Measurements from ENCODE around the gene RAPH1.
"Not testable (repeated sequence)": the region's sequence is repeated elsewhere in the genome, so short reads cannot be mapped to it uniquely, and the experiment has no call there.

Gene RAPH1

DNA sequence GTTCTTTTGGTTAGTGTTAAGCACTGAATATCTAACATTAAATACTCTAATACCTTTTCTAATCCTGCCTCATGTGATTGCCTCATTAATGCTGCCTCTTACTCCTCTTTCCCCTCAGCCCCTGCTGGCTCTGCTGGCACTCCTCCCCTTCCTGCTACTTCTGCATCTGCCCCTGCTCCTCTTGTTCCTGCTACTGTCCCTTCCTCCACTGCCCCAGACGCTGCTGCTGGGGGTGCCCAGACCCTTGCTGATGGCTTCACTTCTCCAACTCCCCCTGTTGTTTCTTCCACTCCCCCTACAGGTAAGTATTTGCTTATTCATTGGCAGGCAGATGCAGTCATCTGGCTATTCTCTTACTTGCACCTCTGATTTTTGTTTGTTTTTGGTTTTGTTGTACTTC lies 138.4 kb downstream of the RAPH1 start:
- H3K9me3 Mint-ChIP-seq: no peaks in the 10 kb centered on the region
- no peak overlapping the region for H3K4me3 Mint-ChIP-seq
- no peak overlapping the region for H3K27ac Mint-ChIP-seq
- no peaks in the 10 kb centered on the region for H3K4me1 Mint-ChIP-seq
- peaks cover 24% of the 10 kb centered on the region for H3K36me3 Mint-ChIP-seq
- H3K27me3 Mint-ChIP-seq: no peaks in the 10 kb centered on the region

DNA sequence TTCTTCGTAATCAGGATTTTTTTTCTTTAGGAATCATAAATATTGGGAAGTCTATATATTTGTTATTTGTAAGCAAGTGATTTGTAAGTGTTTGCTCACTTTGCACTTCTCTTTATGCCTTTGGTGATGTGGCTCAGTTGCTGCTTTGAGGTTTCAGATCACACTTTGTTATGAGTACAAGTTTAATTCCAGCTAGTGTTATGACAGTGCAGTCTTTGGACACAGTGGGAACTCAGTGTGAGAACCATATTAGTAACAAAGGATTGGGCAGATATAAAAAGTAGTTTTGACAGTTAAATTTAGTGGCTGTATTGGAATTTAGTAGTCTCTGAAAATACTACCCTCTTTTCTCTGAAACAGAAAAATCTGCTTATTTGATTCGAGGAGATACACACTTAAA lies 139.2 kb downstream of the RAPH1 start:
- no peaks in the 10 kb centered on the region for H3K4me1 Mint-ChIP-seq
- H3K27ac Mint-ChIP-seq: no peak overlapping the region
- H3K36me3 Mint-ChIP-seq: peaks cover 21% of the 10 kb centered on the region

DNA sequence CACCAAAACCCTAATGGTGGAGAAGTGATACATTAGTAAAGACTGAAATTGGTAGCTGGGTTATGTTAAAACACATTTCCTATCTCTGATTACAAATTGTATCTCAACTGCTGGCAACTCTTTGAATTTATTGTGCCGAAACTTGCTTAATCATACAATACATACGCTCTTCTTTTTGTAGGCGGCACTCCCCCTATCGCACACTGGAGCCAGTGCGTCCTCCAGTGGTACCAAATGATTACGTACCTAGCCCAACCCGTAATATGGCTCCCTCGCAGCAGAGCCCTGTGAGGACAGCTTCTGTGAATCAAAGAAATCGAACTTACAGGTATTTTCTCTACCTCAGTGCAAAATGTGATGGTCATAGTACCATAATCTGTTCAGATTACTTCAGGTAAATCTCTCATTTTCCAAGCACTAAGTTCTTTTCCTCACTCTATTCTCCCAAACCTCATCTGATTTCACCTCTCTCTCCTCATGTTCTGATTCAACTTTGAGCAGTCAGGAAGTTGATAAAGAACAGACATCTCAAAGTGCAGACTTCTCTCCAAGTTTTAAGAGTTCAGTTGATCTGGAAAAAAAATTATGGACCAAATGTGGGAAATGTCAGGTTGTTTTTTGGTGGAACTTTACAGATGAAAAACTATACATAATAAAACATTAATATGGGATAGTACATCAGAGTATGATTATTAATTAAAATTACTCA lies 140.4 kb downstream of the RAPH1 start:
- no peak overlapping the region for H3K4me3 Mint-ChIP-seq
- no peak overlapping the region for H3K27ac Mint-ChIP-seq
- H3K9me3 Mint-ChIP-seq: no peaks in the 10 kb centered on the region
- H3K36me3 Mint-ChIP-seq: peaks cover 21% of the 10 kb centered on the region
- no peaks in the 10 kb centered on the region for H3K4me1 Mint-ChIP-seq
- no peaks in the 10 kb centered on the region for H3K27me3 Mint-ChIP-seq

More for the DNA sequence above, 139.2 kb downstream of the RAPH1 start:
- Mint-ChIP-seq H3K9me3 (no peaks in the 10 kb centered on the region), H3K27me3 (no peaks in the 10 kb centered on the region), H3K4me3 (no peak overlapping the region)

- H3K4me1 Mint-ChIP-seq, H3K27me3 Mint-ChIP-seq, H3K27ac Mint-ChIP-seq, H3K4me3 Mint-ChIP-seq, H3K9me3 Mint-ChIP-seq: not testable (repeated sequence)
- H3K36me3 Mint-ChIP-seq: peaks cover 11% of the 10 kb centered on the region
These were observed 146.9 kb downstream of the RAPH1 start for GRCh38 chr2:203388153-203388552.

DNA sequence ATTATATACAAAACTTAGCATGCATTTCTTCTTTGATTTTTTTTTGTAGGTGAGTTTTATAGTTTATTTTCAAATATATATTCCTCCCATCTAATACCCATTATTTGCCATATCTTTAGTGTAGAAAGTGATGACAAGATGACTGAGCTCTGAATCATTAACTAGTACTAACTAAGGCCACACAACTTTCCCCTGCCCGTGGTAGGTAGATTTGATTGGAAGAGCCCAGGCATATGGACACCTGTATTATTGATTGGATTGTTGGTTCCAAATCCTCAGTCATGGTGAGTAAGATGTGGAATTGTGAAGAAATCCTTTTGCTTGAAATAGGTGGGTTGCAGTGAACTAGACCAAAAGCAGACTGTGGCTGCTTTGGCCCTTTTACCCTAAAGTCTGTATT lies 152.1 kb downstream of the RAPH1 start:
- peaks cover 16% of the 10 kb centered on the region for H3K36me3 Mint-ChIP-seq
- H3K4me1 Mint-ChIP-seq: no peaks in the 10 kb centered on the region
- no peak overlapping the region for H3K4me3 Mint-ChIP-seq
- H3K27ac Mint-ChIP-seq: no peak overlapping the region
- H3K27me3 Mint-ChIP-seq: no peaks in the 10 kb centered on the region
- H3K9me3 Mint-ChIP-seq: no peaks in the 10 kb centered on the region

- H3K4me3 Mint-ChIP-seq: no peak overlapping the region
- H3K27me3 Mint-ChIP-seq: no peaks in the 10 kb centered on the region
- no peak overlapping the region for H3K27ac Mint-ChIP-seq
- H3K36me3 Mint-ChIP-seq: peaks cover 10% of the 10 kb centered on the region
- H3K4me1 Mint-ChIP-seq: no peaks in the 10 kb centered on the region
- H3K9me3 Mint-ChIP-seq: no peaks in the 10 kb centered on the region
These were observed 155.9 kb downstream of the RAPH1 start for GRCh38 chr2:203379156-203379555.

DNA sequence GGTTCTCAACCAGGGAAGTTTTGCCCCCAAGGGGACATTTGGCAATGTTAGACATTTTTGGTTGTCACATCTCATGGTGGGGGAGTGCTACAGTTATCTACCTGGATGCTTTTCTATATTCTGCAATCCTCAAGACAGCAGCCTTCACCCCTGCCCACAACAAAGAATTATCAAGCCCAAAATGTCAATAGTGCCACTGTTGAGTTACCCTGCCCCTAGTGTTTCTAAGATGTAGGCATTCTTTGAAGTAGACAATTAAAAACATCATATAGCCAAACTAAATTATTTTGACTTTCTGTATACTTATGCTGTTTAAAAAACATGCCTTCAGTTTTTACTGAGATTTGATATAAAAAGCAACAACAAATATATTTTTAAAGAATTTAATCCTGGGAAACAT lies 158.9 kb downstream of the RAPH1 start:
- H3K4me3 Mint-ChIP-seq: no peak overlapping the region
- no peak overlapping the region for H3K27ac Mint-ChIP-seq
- peaks cover under 1% of the 10 kb centered on the region for H3K4me1 Mint-ChIP-seq
- no peaks in the 10 kb centered on the region for H3K9me3 Mint-ChIP-seq
- H3K27me3 Mint-ChIP-seq: no peaks in the 10 kb centered on the region
- H3K36me3 Mint-ChIP-seq: peaks cover 5% of the 10 kb centered on the region

GRCh38 chr2:203372706-203373105 lies 162.4 kb downstream of the RAPH1 start:
- H3K36me3 Mint-ChIP-seq: peaks cover 12% of the 10 kb centered on the region
- not testable (repeated sequence) for H3K27me3 Mint-ChIP-seq, H3K4me1 Mint-ChIP-seq, H3K27ac Mint-ChIP-seq, H3K4me3 Mint-ChIP-seq, H3K9me3 Mint-ChIP-seq

- H3K9me3 Mint-ChIP-seq: no peaks in the 10 kb centered on the region
- H3K27me3 Mint-ChIP-seq: no peaks in the 10 kb centered on the region
- H3K4me1 Mint-ChIP-seq: peaks cover 3% of the 10 kb centered on the region
- peaks cover 10% of the 10 kb centered on the region for H3K36me3 Mint-ChIP-seq
- H3K27ac Mint-ChIP-seq: no peak overlapping the region
- no peak overlapping the region for H3K4me3 Mint-ChIP-seq
These were observed 168.2 kb downstream of the RAPH1 start for GRCh38 chr2:203366639-203367466.

GRCh38 chr2:203361922-203362321 lies 173.2 kb downstream of the RAPH1 start:
- Mint-ChIP-seq H3K27me3 (no peaks in the 10 kb centered on the region), H3K4me1 (peaks cover 10% of the 10 kb centered on the region), H3K27ac (no peak overlapping the region)

DNA sequence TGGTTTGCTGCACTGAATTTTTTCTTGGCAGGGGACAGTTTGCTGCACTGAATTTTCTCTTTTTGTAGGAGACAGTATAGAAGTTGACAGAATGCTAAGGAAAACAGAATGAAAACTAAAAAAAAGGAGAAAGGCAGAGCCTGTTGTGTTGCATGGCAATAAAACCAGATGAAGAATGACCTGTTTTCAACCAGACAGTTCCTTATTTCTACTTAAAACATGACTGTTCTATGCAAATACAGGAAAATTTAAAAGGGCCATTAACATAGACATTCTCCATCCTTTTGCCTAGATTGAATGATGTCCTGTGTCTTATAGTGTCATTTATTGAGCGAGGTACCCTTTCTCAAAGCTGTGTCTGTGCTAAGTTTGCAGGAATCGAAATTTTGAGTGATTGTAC lies 173.6 kb downstream of the RAPH1 start:
- Mint-ChIP-seq H3K27me3 (no peaks in the 10 kb centered on the region), H3K27ac (no peak overlapping the region), H3K4me1 (peaks cover 10% of the 10 kb centered on the region), H3K9me3 (peaks cover 6% of the 10 kb centered on the region), H3K4me3 (no peak overlapping the region), H3K36me3 (peaks cover 5% of the 10 kb centered on the region)

More at GRCh38 chr2:203361922-203362321, 173.2 kb downstream of the RAPH1 start:
- peaks cover 5% of the 10 kb centered on the region for H3K36me3 Mint-ChIP-seq
- no peak overlapping the region for H3K4me3 Mint-ChIP-seq
- H3K9me3 Mint-ChIP-seq: peaks cover 6% of the 10 kb centered on the region

DNA sequence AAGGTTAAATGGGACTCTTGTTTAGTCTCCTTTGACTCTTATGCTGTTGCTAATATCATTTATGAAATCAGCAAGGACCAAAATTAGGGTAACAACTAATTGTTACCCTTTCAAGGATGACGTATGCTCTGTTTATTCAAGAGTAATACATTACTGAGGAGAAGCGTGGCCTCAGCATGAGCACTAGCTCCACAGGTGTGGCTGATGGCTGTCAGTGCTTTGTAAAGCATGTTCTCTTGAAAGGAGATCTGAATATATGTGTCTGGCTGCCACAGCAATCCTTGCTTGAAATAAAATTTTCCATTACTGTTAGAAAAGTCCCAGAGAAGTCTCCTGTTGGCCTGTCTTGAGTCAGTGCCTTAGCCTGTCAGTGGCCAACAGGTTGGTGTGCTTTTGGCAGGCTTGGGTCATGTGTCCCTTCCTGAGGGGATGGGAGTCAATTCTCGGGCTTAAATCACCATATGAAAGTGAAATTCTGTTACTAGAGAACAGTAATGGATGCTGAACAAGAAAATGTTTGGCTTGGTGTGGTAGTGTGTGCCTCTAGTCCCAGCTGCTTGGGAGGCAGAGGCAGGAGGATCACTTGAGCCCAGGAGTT lies 174.2 kb downstream of the RAPH1 start:
- peaks cover 10% of the 10 kb centered on the region for H3K4me1 Mint-ChIP-seq
- no peak overlapping the region for H3K4me3 Mint-ChIP-seq
- H3K27ac Mint-ChIP-seq: no peak overlapping the region
- H3K27me3 Mint-ChIP-seq: no peaks in the 10 kb centered on the region
- peaks cover 6% of the 10 kb centered on the region for H3K9me3 Mint-ChIP-seq
- peaks cover 5% of the 10 kb centered on the region for H3K36me3 Mint-ChIP-seq

GRCh38 chr2:203359450-203359849 lies 175.7 kb downstream of the RAPH1 start:
- Mint-ChIP-seq H3K4me3 (no peak overlapping the region), H3K4me1 (peaks cover 10% of the 10 kb centered on the region), H3K27me3 (no peaks in the 10 kb centered on the region), H3K27ac (no peak overlapping the region), H3K36me3 (peaks cover 5% of the 10 kb centered on the region), H3K9me3 (peaks cover 6% of the 10 kb centered on the region)

GRCh38 chr2:203354966-203355365 lies 180.1 kb downstream of the RAPH1 start:
- no peak overlapping the region for H3K4me3 Mint-ChIP-seq
- H3K27ac Mint-ChIP-seq: no peak overlapping the region
- H3K36me3 Mint-ChIP-seq: peaks cover 11% of the 10 kb centered on the region
- peaks cover 6% of the 10 kb centered on the region for H3K9me3 Mint-ChIP-seq
- no peaks in the 10 kb centered on the region for H3K27me3 Mint-ChIP-seq
- peaks cover 5% of the 10 kb centered on the region for H3K4me1 Mint-ChIP-seq

DNA sequence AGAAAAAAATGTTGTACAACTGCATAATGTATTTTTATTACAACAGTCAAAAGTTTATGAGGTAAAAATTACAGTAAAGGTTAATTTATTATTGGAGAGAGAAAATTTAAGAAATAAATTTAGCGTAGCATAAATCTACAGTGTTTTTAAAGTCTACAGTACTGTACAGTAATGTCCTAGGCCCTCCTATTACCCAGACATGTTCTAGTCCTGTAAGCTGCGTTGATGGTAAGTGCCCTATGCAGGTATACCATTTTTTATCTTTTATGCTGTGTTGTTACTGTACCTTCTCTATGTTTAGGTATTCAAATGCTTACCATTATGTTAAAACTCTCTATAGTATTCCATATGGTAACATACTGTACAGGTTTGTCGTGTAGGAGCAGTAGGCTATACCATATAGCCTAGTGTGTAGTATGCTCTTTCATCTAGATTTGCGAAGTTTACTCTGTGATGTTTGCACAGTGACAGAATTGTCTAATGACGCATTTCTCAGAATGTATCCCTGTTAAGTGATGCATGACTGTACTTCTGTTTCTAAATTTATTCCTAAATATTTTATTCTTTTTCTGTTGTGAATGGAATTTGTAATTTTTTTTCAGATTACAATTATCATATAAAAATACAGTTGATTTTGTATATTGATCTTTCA lies 182.4 kb downstream of the RAPH1 start:
- Mint-ChIP-seq H3K4me3 (no peak overlapping the region), H3K36me3 (peaks cover 6% of the 10 kb centered on the region), H3K9me3 (no peaks in the 10 kb centered on the region), H3K27ac (no peak overlapping the region), H3K4me1 (peaks cover 5% of the 10 kb centered on the region), H3K27me3 (no peaks in the 10 kb centered on the region)

DNA sequence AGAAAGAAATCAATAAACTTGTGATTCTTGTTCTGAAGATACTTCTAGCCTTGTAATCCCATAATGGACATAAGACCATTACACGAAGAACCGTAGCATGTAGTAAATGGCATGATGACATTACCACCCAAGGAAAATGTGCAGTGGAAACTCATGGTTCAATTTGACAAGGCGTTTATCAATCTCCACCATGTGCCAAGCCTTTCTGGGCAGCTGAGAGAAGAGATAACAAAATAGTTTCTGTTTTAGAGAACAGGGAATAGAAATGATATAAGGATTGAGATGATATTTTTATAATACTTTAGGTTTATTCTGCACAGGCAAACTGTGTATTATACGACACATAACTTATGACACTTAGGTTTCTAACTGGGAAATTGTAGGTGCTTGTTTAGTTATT lies 187.7 kb downstream of the RAPH1 start:
- Mint-ChIP-seq H3K9me3 (no peaks in the 10 kb centered on the region), H3K4me3 (no peak overlapping the region), H3K27me3 (no peaks in the 10 kb centered on the region), H3K36me3 (peaks cover 17% of the 10 kb centered on the region), H3K27ac (no peak overlapping the region), H3K4me1 (peaks cover 12% of the 10 kb centered on the region)
